H9 (cell line): ENCODE data around the gene RORB. TPM values are rescaled to one million over a fixed set of nuclear protein-coding genes. Genes with fewer than 3 reads are reported as not detected.
A peak's percentile ranks its signal among the peaks of the same experiment; 100 is the strongest.

Experiments used
- DNase-seq: peaks from one replicate; pipeline ENCODE4 v3.0.0-alpha.2; 2017
- H2AFZ ChIP-seq: one replicate; pipeline ENCODE4 v1.6.1; 2013; ENCODE audit warnings: mild to moderate bottlenecking, low read length, control low read depth, moderate library complexity
- H2AK5ac ChIP-seq: 2 replicates; pipeline ENCODE4 v1.6.1; 2013; ENCODE audit warnings: low read length, control low read depth, mixed read lengths; ENCODE audit not compliant: insufficient read length
- H2BK120ac ChIP-seq: one replicate; pipeline ENCODE4 v1.6.1; 2013; ENCODE audit warnings: low read depth, mild to moderate bottlenecking, low read length, control low read depth, inconsistent platforms; ENCODE audit not compliant: poor library complexity, severe bottlenecking
- H2BK12ac ChIP-seq: 2 replicates; pipeline ENCODE4 v1.6.1; 2013; ENCODE audit warnings: low read length, control low read depth, mixed read lengths, low read depth; ENCODE audit not compliant: insufficient read length
- H2BK15ac ChIP-seq: 2 replicates; pipeline ENCODE4 v1.6.1; 2013; ENCODE audit warnings: low read depth, low read length, control low read depth
- H2BK20ac ChIP-seq: one replicate; pipeline ENCODE4 v1.6.1; 2013; ENCODE audit warnings: low read depth, mild to moderate bottlenecking, low read length, control low read depth, inconsistent platforms; ENCODE audit not compliant: poor library complexity, severe bottlenecking
- H2BK5ac ChIP-seq: 2 replicates; pipeline ENCODE4 v1.6.1; 2013; ENCODE audit warnings: low read length, control low read depth, mixed read lengths; ENCODE audit not compliant: insufficient read length
- H3K14ac ChIP-seq: 2 replicates; pipeline ENCODE4 v1.6.1; 2013; ENCODE audit warnings: low read length, control low read depth; ENCODE audit not compliant: insufficient read depth
- H3K18ac ChIP-seq: 2 replicates; pipeline ENCODE4 v1.6.1; 2013; ENCODE audit warnings: low read depth, mild to moderate bottlenecking, mixed read lengths, low read length, control low read depth; ENCODE audit not compliant: insufficient read length
- H3K23ac ChIP-seq: 2 replicates; pipeline ENCODE4 v1.6.1; 2013; ENCODE audit warnings: low read length, control low read depth, mixed read lengths, low read depth; ENCODE audit not compliant: insufficient read length
- H3K23me2 ChIP-seq: 2 replicates; pipeline ENCODE4 v1.6.1; 2013; ENCODE audit warnings: low read depth, mild to moderate bottlenecking, mixed read lengths, low read length, control low read depth; ENCODE audit not compliant: insufficient read length, poor library complexity, severe bottlenecking
- H3K27ac ChIP-seq: 2 replicates; pipeline ENCODE4 v1.5.1; 2013; ENCODE audit warnings: low read length, control low read depth, mixed read lengths, low read depth; ENCODE audit not compliant: insufficient read length
- H3K27me3 ChIP-seq: 2 replicates; pipeline ENCODE4 v1.6.1; 2013; ENCODE audit warnings: low read length, control low read depth, inconsistent platforms; ENCODE audit not compliant: insufficient read depth
- H3K4ac ChIP-seq: 2 replicates; pipeline ENCODE4 v1.6.1; 2013; ENCODE audit warnings: low read depth, mild to moderate bottlenecking, control low read depth, inconsistent platforms, low read length, moderate library complexity
- H3K4me1 ChIP-seq: 2 replicates; pipeline ENCODE4 v1.6.1; 2013; ENCODE audit warnings: low read length, control low read depth, inconsistent platforms; ENCODE audit not compliant: insufficient read depth
- H3K4me2 ChIP-seq: 2 replicates; pipeline ENCODE4 v1.6.1; 2013; ENCODE audit warnings: low read length, control low read depth, mixed read lengths; ENCODE audit not compliant: insufficient read length, insufficient read depth
- H3K56ac ChIP-seq: 2 replicates; pipeline ENCODE4 v1.6.1; 2013; ENCODE audit warnings: low read depth, mild to moderate bottlenecking, mixed read lengths, low read length, control low read depth; ENCODE audit not compliant: insufficient read length
- H3K79me1 ChIP-seq: 2 replicates; pipeline ENCODE4 v1.6.1; 2013; ENCODE audit warnings: low read depth, mild to moderate bottlenecking, moderate library complexity, low read length, control low read depth, inconsistent platforms; ENCODE audit not compliant: insufficient read depth, poor library complexity, severe bottlenecking
- H3K79me2 ChIP-seq: 2 replicates; pipeline ENCODE4 v1.6.1; 2013; ENCODE audit warnings: low read length, control low read depth, inconsistent platforms; ENCODE audit not compliant: insufficient read depth
- H3K9ac ChIP-seq: 2 replicates; pipeline ENCODE4 v1.6.1; 2013; ENCODE audit warnings: low read length, control low read depth, mixed read lengths; ENCODE audit not compliant: insufficient read length; ENCODE audit errors: extremely low read depth
- H3K9me3 ChIP-seq: one replicate; pipeline ENCODE4 v1.6.1; 2013; ENCODE audit warnings: low read depth, low read length, inconsistent platforms; ENCODE audit not compliant: control insufficient read depth
- H3T11ph ChIP-seq: one replicate; pipeline ENCODE4 v1.6.1; 2013; ENCODE audit warnings: mild to moderate bottlenecking, low read length, control low read depth, inconsistent platforms
- H4K20me1 ChIP-seq: one replicate; pipeline ENCODE4 v1.6.1; 2013; ENCODE audit not compliant: control insufficient read depth, insufficient read length, insufficient read depth
- H4K5ac ChIP-seq: 2 replicates; pipeline ENCODE4 v1.6.1; 2013; ENCODE audit warnings: low read depth, mild to moderate bottlenecking, mixed read lengths, low read length, control low read depth; ENCODE audit not compliant: insufficient read length
- H4K8ac ChIP-seq: replicated peaks from 2 replicates; pipeline ENCODE4 v1.6.1; 2013; ENCODE audit warnings: low read length, control low read depth, mixed read lengths, low read depth; ENCODE audit not compliant: insufficient read length
- H4K91ac ChIP-seq: 2 replicates; pipeline ENCODE4 v1.6.1; 2013; ENCODE audit warnings: low read depth, mild to moderate bottlenecking, moderate library complexity, mixed read lengths, low read length, control low read depth; ENCODE audit not compliant: insufficient read length
- H3K27ac Mint-ChIP-seq, 3 experiments: 2 replicates in 2 of 3; 3 replicates in 1 of 3; pipeline ENCODE4 v1.8.0; 2020 to 2021; ENCODE audit warnings: mixed read lengths in 3 of 3, mild to moderate bottlenecking in 1 of 3, moderate library complexity in 1 of 3
- H3K27me3 Mint-ChIP-seq: 2 replicates; pipeline ENCODE4 v1.8.0; 2021; ENCODE audit warnings: low read depth, mild to moderate bottlenecking, moderate library complexity, mixed read lengths
- H3K36me3 Mint-ChIP-seq, 3 experiments: 2 replicates in 2 of 3; 3 replicates in 1 of 3; pipeline ENCODE4 v1.8.0; 2020 to 2021; ENCODE audit warnings: low read depth in 3 of 3, mixed read lengths in 3 of 3; ENCODE audit not compliant: insufficient read depth in 1 of 3
- H3K4me1 Mint-ChIP-seq, 2 experiments: 2 replicates each; pipeline ENCODE4 v1.8.0; 2020; ENCODE audit warnings: mixed read lengths in 2 of 2
- H3K4me3 Mint-ChIP-seq, 2 experiments: 2 replicates in 1 of 2; 3 replicates in 1 of 2; pipeline ENCODE4 v1.8.0; 2020 to 2021; ENCODE audit warnings: mild to moderate bottlenecking in 2 of 2, mixed read lengths in 2 of 2, moderate library complexity in 1 of 2
- H3K9me3 Mint-ChIP-seq, 2 experiments: 2 replicates in 1 of 2; 3 replicates in 1 of 2; pipeline ENCODE4 v1.8.0; 2020; ENCODE audit warnings: mild to moderate bottlenecking in 2 of 2, mixed read lengths in 2 of 2, moderate library complexity in 1 of 2
- CTCF ChIP-seq: fragments of 200-600 bp; sonication (generic); conservative IDR thresholded peaks from 3 replicates; pipeline ENCODE4 v1.8.0; 2021; ENCODE audit warnings: antibody characterized with exemption, mild to moderate bottlenecking
- WGBS: extraction: QIAGEN DNeasy Blood & Tissue Kit; methylation state at CpG from one replicate; pipeline ENCODE4 v1.1.7; 2013; ENCODE audit warnings: missing lambda C conversion rate, low lambda C conversion rate, mixed read lengths; ENCODE audit not compliant: insufficient read length; ENCODE audit errors: extremely low coverage; 5-methylcytosine and 5-hydroxymethylcytosine counted together
- total RNA-seq: library from RNA; stranded (reverse); gene quantifications from 2 replicates; pipeline ENCODE4 v1.2.1, GENCODE V29; 2021

The RORB gene
- total RNA-seq, 1 experiment from 2014 or later: 0.31 TPM

GRCh38 chr9:74645007-74645639, 148.0 kb downstream of the RORB start:
- H3K27ac Mint-ChIP-seq: no peak overlapping the region
- Histone ChIP-seq H4K5ac (no peak overlapping the region), H4K20me1 (no peaks in the 10 kb centered on the region), H3K79me2 (no peaks in the 10 kb centered on the region), H4K91ac (no peak overlapping the region), H3K27me3 (no peaks in the 10 kb centered on the region), H3K14ac (no peak overlapping the region), H3K79me1 (no peaks in the 10 kb centered on the region), H3K9me3 (no peaks in the 10 kb centered on the region), H3K23me2 (no peaks in the 10 kb centered on the region), H2AFZ (no peak overlapping the region), H2BK15ac (no peak overlapping the region), H2BK20ac (no peak overlapping the region), H3T11ph (no peak overlapping the region), H3K9ac (no peak overlapping the region), H4K8ac (no peak overlapping the region), H3K27ac (no peak overlapping the region), H2BK5ac (no peak overlapping the region), H2BK12ac (no peak overlapping the region), H3K18ac (no peak overlapping the region), H3K4me1 (no peaks in the 10 kb centered on the region), H2BK120ac (no peak overlapping the region), H3K4me2 (no peak overlapping the region), H3K23ac (no peak overlapping the region), H3K4ac (no peak overlapping the region), H3K56ac (no peak overlapping the region), H2AK5ac (no peak overlapping the region)
- 100% methylated on average over 2 of the region's 3 CpGs for WGBS
- H3K9me3 Mint-ChIP-seq: no peaks in the 10 kb centered on the region
- peak; percentile 81 for TF ChIP-seq CTCF
- no peak for DNase-seq
- H3K4me1 Mint-ChIP-seq: peaks cover 7% of the 10 kb centered on the region in 2 experiments
- no peaks in the 10 kb centered on the region for H3K36me3 Mint-ChIP-seq
- no peaks in the 10 kb centered on the region; the same call in none of the 2 replicates for H3K27me3 Mint-ChIP-seq
- H3K4me3 Mint-ChIP-seq: no peak overlapping the region
